Hippocampal formation (tissue), 2 donors: ENCODE measurements around the gene RAD18.

ENCODE experiments used
- DNase-seq, 2 donors: peaks; one replicate each; lab custom pipeline; 2025; lab: John Stamatoyannopoulos, UW

RAD18 gene

DNA sequence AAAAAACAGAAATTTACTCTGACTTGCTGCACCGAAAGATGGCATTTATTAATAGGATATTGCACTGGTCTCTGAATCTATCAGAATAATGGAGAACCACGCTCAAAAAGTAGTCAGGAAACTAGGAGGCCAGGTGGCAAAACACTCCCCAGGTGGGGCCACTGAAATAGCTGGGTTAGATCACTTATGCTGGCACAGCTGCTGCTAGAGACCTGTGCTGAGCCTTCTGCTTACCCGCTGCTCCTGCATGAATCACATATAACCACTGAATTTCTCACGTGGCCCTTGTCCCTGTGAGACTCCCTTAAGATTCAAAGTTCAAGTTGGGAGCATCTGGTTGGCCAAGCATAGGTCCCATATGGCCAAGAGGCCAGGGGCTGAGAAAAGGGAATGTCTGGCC, 127.9 kb downstream of the RAD18 start:
- no peak for DNase-seq

DNA sequence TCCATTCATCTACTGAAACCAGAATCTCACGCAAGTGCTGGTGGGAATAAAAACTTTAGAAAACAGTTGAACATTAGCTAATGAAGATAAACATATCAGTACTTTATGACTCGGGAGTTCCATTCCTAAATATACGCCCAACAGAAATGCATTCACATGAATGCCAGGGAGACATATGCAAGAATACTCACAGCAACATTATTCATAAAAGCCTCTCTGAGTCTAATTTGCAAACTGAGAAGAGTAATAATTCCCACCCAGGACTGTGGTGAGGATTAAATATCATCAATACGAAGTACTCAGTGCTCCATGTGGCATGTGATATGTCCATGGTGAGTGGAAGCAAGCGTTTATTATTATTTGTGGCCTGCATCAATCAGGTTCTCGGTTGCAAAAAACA, 128.3 kb downstream of the RAD18 start:
- DNase-seq, result no peak

DNA sequence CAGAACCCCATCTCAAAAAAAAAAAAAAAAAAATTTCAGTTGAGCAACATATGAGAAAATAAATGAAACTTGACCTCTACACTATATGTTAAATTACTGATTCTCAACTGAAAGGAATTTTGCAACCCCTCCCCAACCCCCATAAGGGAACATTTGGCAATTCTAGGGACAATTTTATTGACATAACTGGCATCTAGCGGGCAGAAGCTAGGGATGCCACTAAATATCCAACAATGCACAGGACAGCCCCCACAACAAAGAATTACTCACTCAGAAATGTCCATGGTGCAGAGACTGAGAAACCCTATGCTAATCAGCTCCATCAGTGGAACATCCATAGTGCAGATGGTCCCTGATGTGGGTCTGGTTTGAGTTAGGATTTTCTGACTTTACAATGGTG, 135.6 kb downstream of the RAD18 start:
- DNase-seq, result no peak
